Neural cell (in vitro differentiated cells): Measurements from ENCODE around the gene CAV2.

Source experiments
- CTCF ChIP-seq: fragments of 450-650 bp; IDR thresholded peaks from 2 replicates; pipeline ENCODE4 v1.5.1; 2014; ENCODE audit warnings: antibody characterized with exemption, mild to moderate bottlenecking, moderate library complexity; ENCODE audit not compliant: poor library complexity, severe bottlenecking
- EP300 ChIP-seq: fragments of 450-650 bp; conservative IDR thresholded peaks from 2 replicates; pipeline ENCODE4 v1.6.1; 2014; ENCODE audit warnings: antibody characterized with exemption, mild to moderate bottlenecking, moderate library complexity; ENCODE audit not compliant: poor library complexity, severe bottlenecking
- EZH2 ChIP-seq: fragments of 200-600, 300-800 bp; shearing (Covaris generic), sonication (generic); IDR thresholded peaks from 2 replicates; pipeline ENCODE4 v1.6.1; 2014; ENCODE audit warnings: antibody characterized with exemption, low read length, borderline replicate concordance, mild to moderate bottlenecking; ENCODE audit not compliant: insufficient read depth, poor library complexity, severe bottlenecking
- MXI1 ChIP-seq: fragments of 450-650 bp; conservative IDR thresholded peaks from 2 replicates; pipeline ENCODE4 v1.6.1; 2014; ENCODE audit warnings: antibody characterized with exemption, mild to moderate bottlenecking; ENCODE audit not compliant: poor library complexity, severe bottlenecking
- RAD21 ChIP-seq: fragments of 450-650 bp; conservative IDR thresholded peaks from 2 replicates; pipeline ENCODE4 v1.6.1; 2014; ENCODE audit warnings: antibody characterized with exemption, mild to moderate bottlenecking, moderate library complexity
- REST ChIP-seq: IDR thresholded peaks from 2 replicates; pipeline ENCODE4 v1.6.1; 2012; ENCODE audit warnings: borderline replicate concordance

- TF ChIP-seq REST (no peak), CTCF (no peak), MXI1 (no peak), EP300 (no peak), EZH2 (no peak), RAD21 (no peak)
Measured at GRCh38 chr7:116535416-116535815, 35.9 kb downstream of the CAV2 start.
